Tibial nerve (tissue), 4 donors: ENCODE measurements around the gene SMARCAL1. TPM values are rescaled to one million over a fixed set of nuclear protein-coding genes. Genes with fewer than 3 reads are reported as not detected.

Source experiments
- DNase-seq, 2 donors: peaks; one replicate each; pipeline ENCODE4 v3.0.0-alpha.2; 2019; ENCODE audit warnings: low spot score in 2 of 2
- H3K27ac ChIP-seq, 4 donors: fragments of 200-600 bp; sonication (generic) in 3 of 4; one replicate each; pipeline ENCODE4 v1.5.1; 2017 to 2019; ENCODE audit warnings: mild to moderate bottlenecking in 1 of 4
- H3K27me3 ChIP-seq, 2 donors: fragments of 200-600 bp; sonication (generic) in 1 of 2; one replicate each; pipeline versions ENCODE4 v1.5.1 to v1.6.0; 2017 to 2019
- H3K36me3 ChIP-seq, 3 donors: fragments of 200-600 bp; sonication (generic); one replicate each; pipeline ENCODE4 v1.5.1; 2018 to 2019
- H3K4me1 ChIP-seq, 4 donors: fragments of 200-600 bp; sonication (generic) in 3 of 4; one replicate each; pipeline ENCODE4 v1.5.1; 2017 to 2019
- H3K4me3 ChIP-seq, 4 donors: fragments of 200-600 bp; sonication (generic) in 3 of 4; one replicate each; pipeline ENCODE4 v1.5.1; 2017 to 2019; ENCODE audit warnings: mild to moderate bottlenecking in 1 of 4, moderate library complexity in 1 of 4
- H3K9me3 ChIP-seq, 4 donors: fragments of 200-600 bp; sonication (generic) in 3 of 4; one replicate each; pipeline ENCODE4 v1.5.1; 2017 to 2019
- CTCF ChIP-seq, 5 experiments: fragments of 200-600 bp in 3 of 5; fragments of 450-650 bp in 2 of 5; sonication (generic) in 3 of 5; IDR thresholded peaks; one replicate each; pipeline ENCODE4 v1.5.1; 2016 to 2019; ENCODE audit warnings: antibody characterized with exemption in 5 of 5, mild to moderate bottlenecking in 3 of 5, moderate library complexity in 2 of 5
- EP300 ChIP-seq, 2 donors: sonication (generic); formaldehyde crosslinking; IDR thresholded peaks; one replicate each; pipeline ENCODE4 v1.6.1; 2017; ENCODE audit warnings: antibody characterized with exemption in 2 of 2, mild to moderate bottlenecking in 1 of 2
- POLR2A ChIP-seq, 2 donors: fragments of 450-650 bp; IDR thresholded peaks; one replicate each; pipeline ENCODE4 v1.6.1; 2017; ENCODE audit warnings: antibody characterized with exemption in 2 of 2, mild to moderate bottlenecking in 2 of 2, moderate library complexity in 2 of 2
- WGBS, 2 donors: methylation state at CpG; one replicate each; pipeline ENCODE4 v1.1.5; 2018; 5-methylcytosine and 5-hydroxymethylcytosine counted together
- total RNA-seq, 4 donors: library from RNA; depleted of rRNA; stranded (reverse); fragments of >200 nt; gene quantifications; one replicate each; pipeline ENCODE4 v1.1.0, GENCODE V29; 2016

Gene SMARCAL1
- total RNA-seq, 4 donors from 2014 or later: 11.7 to 35.5 (median 27.5) TPM

DNA sequence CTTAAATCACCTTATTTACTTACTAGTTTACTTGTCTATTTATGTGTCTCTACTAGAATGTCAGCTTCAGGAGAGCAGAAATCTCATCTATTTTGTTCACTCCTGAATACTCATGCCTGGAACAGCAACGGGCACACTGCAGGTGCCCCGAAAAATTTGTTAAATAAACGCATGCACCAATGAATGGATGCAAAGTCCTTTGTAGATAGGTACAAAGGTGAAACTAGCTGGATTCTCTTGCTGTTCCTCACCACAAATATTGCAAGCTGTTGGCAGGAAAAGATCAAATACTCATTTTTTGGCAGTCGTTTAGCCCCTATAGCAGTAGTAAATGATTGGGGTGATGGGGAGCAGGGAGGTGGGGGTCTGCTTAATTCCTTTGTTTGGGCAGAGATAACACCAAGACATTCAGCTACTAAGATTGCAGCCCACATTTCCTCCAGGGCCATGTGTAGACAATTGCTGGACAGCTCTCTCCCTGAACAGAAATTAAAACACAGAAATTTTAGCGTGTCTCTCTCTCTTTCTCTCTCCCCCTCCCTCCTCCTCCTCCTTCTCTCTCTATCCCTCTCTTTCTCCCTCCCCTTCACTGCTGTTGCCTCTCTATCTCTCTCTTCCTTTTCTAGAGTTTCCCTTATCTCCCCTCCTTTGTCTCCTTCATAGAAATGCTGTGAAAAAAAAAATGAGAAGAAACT lies 45.4 kb upstream of the SMARCAL1 start:
- Histone ChIP-seq H3K36me3 (no peaks in the 10 kb centered on the region), H3K4me1 (peaks cover 0 to 11% (median 0%) of the 10 kb centered on the region in 4 donors), H3K27me3 (peaks cover 0 to 51% of the 10 kb centered on the region in 2 donors), H3K27ac (no peak overlapping the region), H3K9me3 (no peaks in the 10 kb centered on the region), H3K4me3 (no peak overlapping the region)
- TF ChIP-seq POLR2A (IDR thresholded peaks at IDR 0.05): no peak
- TF ChIP-seq CTCF (IDR thresholded peaks at IDR 0.05): no peak
- no peak for TF ChIP-seq EP300 (IDR thresholded peaks at IDR 0.05)
- DNase-seq: no peak
- 56 to 60% methylated on average over 5 of the region's 5 CpGs for WGBS, 2 donors

DNA sequence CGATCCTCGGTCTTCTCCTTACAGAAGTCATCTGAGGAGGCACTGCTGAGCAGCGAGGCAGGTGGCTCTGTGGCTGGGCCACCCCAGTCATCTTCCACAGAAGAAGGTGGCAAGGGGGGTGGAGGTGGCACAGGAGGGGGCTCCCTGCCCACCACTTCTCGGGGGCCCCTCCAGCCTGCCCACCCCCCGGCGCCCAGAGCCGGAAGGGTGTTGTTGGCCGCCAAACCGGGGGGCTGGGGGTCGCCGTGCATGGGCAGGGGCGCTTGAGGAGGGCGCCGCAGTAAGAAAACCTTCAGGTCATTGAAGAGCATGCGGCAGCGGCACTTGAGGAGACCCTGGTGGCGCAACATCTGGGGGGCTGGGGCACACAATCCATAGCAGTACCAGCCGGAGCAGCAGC lies 42.5 kb upstream of the SMARCAL1 start:
- H3K9me3 ChIP-seq: no peaks in the 10 kb centered on the region
- H3K27me3 ChIP-seq: peaks cover 0 to 71% of the 10 kb centered on the region in 2 donors
- H3K36me3 ChIP-seq: no peaks in the 10 kb centered on the region
- no peak overlapping the region for H3K4me3 ChIP-seq
- H3K27ac ChIP-seq: no peak overlapping the region
- no peak for DNase-seq
- WGBS, 2 donors: 83 to 84% methylated on average over 12 to 15 of the region's 18 CpGs
- peaks cover 0 to 18% (median 0%) of the 10 kb centered on the region in 4 donors for H3K4me1 ChIP-seq
- TF ChIP-seq POLR2A (IDR thresholded peaks at IDR 0.05): no peak
- no peak for TF ChIP-seq EP300 (IDR thresholded peaks at IDR 0.05)
- no peak for TF ChIP-seq CTCF (IDR thresholded peaks at IDR 0.05)

- no peak overlapping the region for H3K4me3 ChIP-seq
- WGBS, 2 donors: 1 to 3% methylated on average over 19 to 20 of the region's 53 CpGs
- peaks cover 0 to 71% of the 10 kb centered on the region in 2 donors for H3K27me3 ChIP-seq
- H3K9me3 ChIP-seq: no peaks in the 10 kb centered on the region
- no peaks in the 10 kb centered on the region for H3K36me3 ChIP-seq
- TF ChIP-seq CTCF (IDR thresholded peaks at IDR 0.05) (no peak), POLR2A (IDR thresholded peaks at IDR 0.05) (no peak)
- peaks cover 0 to 18% (median 0%) of the 10 kb centered on the region in 4 donors for H3K4me1 ChIP-seq
- DNase-seq: no peak
- H3K27ac ChIP-seq: no peak overlapping the region
These were observed 41.1 kb upstream of the SMARCAL1 start for GRCh38 chr2:216370961-216371712.

- H3K9me3 ChIP-seq: no peaks in the 10 kb centered on the region
- H3K27ac ChIP-seq: no peak within 1 kb of the TSS
- peaks cover 0 to 18% (median 0%) of the 10 kb centered on the region in 4 donors for H3K4me1 ChIP-seq
- no peaks in the 10 kb centered on the region for H3K36me3 ChIP-seq
- peaks cover 0 to 64% of the 10 kb centered on the region in 2 donors for H3K27me3 ChIP-seq
- 2 to 3% methylated on average over 58 to 59 of the region's 60 CpGs for WGBS, 2 donors
- no peak for TF ChIP-seq POLR2A (IDR thresholded peaks at IDR 0.05)
- TF ChIP-seq EP300 (IDR thresholded peaks at IDR 0.05): no peak
- no peak for TF ChIP-seq CTCF (IDR thresholded peaks at IDR 0.05)
- peak within 1 kb of the TSS in 1 of 4 donors; percentile 15 for H3K4me3 ChIP-seq
- DNase-seq: peak in 1 of 2 donors; percentile 44
These were observed 40.3 kb upstream of the SMARCAL1 start, which contains the start of gene MARCHF4 for GRCh38 chr2:216371721-216372702. TSS of gene MARCHF4 (minus strand) at chr2:216372483. CDS start at chr2:216370260, 2,223 bp downstream.
